Subcutaneous adipose tissue (tissue), 4 donors: ENCODE results near the gene RAB15. TPM values are rescaled to one million over a fixed set of nuclear protein-coding genes. Genes with fewer than 3 reads are reported as not detected.

Source experiments
- CTCF ChIP-seq: fragments of 450-650 bp; IDR thresholded peaks from one replicate; pipeline ENCODE4 v1.5.1; 2016; ENCODE audit warnings: low read depth, mild to moderate bottlenecking, control low read depth, antibody characterized with exemption, moderate library complexity
- total RNA-seq, 4 donors: library from RNA; depleted of rRNA; stranded (reverse); fragments of >200 nt; gene quantifications; one replicate each; pipeline ENCODE4 v1.1.0, GENCODE V29; 2016

RAB15 gene
- total RNA-seq, 4 donors from 2014 or later = 0.75 to 1.2 (median 0.93) TPM

DNA sequence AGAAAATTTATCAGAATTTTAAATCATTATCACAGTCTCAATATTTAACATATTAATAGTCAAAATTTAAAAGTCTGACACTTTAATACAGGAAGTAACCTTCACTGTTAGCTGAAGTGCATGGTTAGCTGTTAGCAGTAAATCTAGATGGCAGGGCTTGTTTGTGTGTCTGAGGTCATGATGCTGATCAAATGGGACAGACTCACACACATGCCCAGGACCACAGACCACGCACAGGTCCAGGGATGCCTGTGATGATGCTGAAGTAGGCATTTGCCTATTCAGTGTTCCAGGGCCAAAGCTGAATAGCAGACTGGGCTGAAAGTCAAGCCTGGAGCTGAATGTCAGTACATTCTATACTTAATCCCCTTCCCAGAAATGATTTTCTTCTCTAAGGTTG lies 35.1 kb upstream of the RAB15 start:
- TF ChIP-seq CTCF = no peak

GRCh38 chr14:65006261-65006721 lies 34.2 kb upstream of the RAB15 start:
- TF ChIP-seq CTCF = no peak

DNA sequence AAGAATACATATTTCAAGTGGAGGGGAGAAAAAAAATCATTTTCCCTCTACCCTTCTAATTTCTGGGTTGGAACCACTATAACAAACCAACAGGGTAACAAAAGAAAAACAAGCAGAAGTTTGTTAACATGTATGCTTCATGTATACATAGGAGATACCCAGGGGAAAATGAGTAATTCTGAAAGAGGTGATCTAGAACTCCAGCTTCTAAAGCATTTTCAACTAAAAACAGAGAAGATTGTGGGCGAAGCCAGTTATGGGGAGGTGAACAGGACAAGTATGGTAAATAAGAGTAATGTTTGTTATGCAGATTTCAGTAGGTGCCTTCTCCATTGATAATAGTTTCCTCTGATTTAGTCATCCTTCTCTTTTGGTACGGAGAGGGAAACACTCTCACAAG lies 31.3 kb upstream of the RAB15 start:
- TF ChIP-seq CTCF = no peak

DNA sequence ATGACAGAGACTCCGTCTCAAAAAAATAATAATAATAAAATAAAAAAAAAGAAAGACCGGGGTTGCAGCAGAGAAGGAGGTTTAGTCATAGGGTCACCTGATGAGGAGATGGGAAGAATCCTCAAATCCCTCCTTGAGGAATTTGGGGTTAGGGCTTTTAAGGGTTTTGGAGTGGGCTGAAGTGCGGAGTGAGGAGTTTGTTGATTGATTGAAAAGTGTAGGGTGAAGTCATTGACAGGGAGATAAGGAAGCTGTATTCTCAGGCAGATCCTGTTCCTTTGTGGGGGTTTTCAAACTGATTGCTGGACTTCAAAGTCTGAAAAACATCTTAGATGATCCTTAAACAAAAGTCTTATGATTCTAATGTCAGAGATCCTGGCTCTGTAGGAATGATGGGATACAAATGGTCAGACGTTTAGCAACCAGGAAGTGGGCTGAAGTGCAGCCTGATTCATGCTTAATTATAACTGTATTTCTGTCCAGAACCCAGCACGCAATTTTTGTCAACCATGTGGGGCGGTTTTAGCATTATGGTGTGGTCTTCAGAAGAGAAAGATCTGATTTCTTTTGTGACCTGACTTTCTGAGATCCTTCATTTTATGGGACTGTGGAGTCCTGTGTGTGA lies 30.6 kb upstream of the RAB15 start:
- TF ChIP-seq CTCF = no peak

DNA sequence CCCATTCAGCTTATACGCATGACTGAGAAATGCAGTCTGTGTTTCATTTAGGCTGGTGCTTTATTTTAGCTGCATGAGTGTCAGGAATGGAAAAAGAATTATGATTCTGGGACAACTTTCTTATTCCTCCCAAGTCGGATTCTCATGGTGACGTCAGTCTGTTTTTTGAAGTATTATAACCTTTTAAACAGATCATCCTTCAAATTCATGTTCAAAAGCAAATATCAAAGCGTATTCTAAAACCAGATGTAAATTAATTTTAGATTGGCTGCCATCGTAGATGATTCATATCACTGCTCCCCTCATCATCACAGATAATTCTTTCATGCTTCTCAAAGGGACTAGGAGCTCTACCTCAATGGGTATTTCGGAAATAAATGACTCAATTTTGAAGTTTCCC lies 29.6 kb upstream of the RAB15 start:
- TF ChIP-seq CTCF = no peak

DNA sequence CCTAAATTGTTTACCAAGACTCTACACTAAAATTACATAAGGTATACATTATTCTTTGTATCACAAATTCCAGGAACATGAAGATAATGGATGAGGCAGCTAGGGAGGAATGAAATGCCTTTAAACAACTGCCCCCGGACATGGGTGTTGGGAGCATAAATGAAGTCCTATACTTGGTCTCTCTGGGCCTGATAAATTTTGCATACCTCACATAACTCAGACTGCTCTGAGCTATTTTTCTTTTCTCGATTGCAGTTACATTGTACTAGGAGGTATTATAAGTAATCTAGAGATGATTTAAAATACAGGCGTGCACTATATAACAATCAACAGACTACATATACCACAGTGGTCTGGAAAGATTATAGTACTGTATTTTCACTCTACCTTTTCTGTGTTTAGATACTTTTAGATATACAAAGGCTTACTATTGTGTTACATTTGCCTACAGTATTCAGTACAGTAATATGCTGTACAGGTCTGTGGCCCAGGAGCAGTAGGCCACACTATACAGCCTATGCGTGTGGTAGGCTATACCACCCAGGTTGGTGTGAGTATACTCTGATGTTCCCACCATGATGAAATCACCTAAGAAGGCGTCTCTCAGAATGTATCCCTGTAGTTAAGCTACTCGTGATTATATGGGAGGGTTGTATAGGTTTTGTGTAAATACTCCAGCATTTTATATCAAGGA lies 28.9 kb upstream of the RAB15 start:
- TF ChIP-seq CTCF = no peak

DNA sequence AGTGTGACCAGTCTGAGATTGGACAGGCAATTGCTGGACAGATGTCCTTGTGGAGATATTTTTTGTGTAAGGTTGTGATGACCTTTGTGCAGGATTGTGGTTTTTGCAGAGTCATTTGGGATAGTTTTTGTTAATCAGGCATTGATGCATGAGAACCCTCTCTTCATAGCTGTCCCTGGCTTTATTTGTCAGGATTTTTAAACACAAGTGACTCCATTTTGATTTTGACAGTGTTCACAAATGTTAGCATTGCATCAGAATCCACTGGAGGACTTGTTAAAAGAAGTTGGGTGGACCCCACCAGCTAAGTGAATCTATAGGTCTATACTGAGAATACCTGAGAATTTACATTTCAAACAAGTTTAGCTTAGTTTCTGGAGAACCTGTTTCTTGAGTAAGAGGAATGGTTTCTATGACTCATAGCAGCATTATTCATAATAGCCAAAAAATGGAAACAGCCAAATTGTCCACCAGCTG lies 26.4 kb upstream of the RAB15 start:
- TF ChIP-seq CTCF = no peak
